ENCODE measurements around the gene PHYKPL.

DNA sequence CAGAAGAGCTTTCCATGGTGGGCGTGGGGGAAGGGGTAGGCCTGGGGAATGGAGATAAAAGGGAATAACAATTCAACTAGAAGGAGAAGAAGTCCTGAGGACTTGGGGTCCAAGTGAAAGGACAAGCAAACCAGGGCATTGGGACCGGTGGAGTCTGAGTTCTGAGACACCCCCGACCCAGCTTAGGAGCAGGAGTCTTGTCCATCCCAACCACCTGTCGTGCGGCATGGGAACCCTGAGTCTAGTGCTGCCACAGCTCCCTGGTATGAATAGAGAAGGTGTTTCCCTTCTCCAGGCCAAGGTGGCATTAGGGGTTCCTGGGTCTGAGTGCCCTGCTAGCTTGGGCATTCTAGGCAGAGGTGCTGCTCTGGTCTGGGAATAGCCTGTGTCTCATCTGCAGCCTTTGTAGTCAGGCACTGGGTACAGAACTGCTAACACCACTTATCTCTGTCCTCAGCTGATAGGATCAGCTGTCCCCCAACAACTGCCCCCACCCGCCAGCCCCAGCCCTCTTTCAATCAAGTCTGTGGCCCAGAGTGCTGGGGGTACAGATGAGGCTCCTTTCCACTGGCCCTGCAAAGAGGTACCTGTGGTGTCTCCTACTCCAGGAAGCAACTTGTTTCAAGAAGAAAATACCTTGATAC, 18.3 kb downstream of the PHYKPL start:
- TF ChIP-seq, protein P1, sequence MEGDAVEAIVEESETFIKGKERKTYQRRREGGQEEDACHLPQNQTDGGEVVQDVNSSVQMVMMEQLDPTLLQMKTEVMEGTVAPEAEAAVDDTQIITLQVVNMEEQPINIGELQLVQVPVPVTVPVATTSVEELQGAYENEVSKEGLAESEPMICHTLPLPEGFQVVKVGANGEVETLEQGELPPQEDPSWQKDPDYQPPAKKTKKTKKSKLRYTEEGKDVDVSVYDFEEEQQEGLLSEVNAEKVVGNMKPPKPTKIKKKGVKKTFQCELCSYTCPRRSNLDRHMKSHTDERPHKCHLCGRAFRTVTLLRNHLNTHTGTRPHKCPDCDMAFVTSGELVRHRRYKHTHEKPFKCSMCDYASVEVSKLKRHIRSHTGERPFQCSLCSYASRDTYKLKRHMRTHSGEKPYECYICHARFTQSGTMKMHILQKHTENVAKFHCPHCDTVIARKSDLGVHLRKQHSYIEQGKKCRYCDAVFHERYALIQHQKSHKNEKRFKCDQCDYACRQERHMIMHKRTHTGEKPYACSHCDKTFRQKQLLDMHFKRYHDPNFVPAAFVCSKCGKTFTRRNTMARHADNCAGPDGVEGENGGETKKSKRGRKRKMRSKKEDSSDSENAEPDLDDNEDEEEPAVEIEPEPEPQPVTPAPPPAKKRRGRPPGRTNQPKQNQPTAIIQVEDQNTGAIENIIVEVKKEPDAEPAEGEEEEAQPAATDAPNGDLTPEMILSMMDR (IDR thresholded peaks at IDR 0.05; ENCODE audit: poor library complexity, severe bottlenecking): no peak
- TF ChIP-seq RAD21 (conservative IDR thresholded peaks at IDR 0.05) (no peak), EP300 (conservative IDR thresholded peaks at IDR 0.05; ENCODE audit: poor library complexity, severe bottlenecking) (no peak)

All from neural cell (in vitro differentiated cells).